ENCODE measurements around the gene SLC25A4.
A peak's percentile ranks its signal among the peaks of the same experiment; 100 is the strongest.
"Not testable (repeated sequence)": the region's sequence is repeated elsewhere in the genome, so short reads cannot be mapped to it uniquely, and the experiment has no call there.

Gene SLC25A4

DNA sequence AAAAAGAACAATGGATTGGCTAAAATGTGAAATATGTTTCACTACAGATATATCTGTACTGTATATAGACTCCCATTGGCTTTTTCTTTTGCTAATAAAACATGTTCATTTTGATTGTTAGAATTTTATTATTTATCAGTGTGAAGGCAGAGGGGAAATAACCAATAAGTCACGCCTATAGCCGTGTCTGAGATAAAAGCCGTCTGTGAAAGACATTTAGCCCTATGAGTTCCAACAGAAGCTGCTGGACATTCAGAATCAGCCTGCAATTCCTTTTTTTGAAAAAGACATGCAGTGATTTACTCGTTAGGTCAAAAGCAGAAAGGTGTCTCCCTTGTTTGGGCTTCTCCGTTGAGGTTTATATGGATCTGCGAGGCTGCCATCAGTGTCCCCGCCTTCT is 24.2 kb upstream of the SLC25A4 start:
- no peak for TF ChIP-seq Cebpa-rat (IDR thresholded peaks at IDR 0.05)
- no peaks in the 10 kb centered on the region for H3K9me3 ChIP-seq (replicated peaks in 1 of 11)
- H3K4me2 ChIP-seq = no peak overlapping the region
- H3K36me3 ChIP-seq = no peaks in the 10 kb centered on the region
- H3K4me3 ChIP-seq = no peak overlapping the region
- H3K27me3 ChIP-seq = peaks cover 0 to 4% (median 0%) of the 10 kb centered on the region in 11 experiments; a peak in 1 of 22 replicates
- H4K20me1 ChIP-seq = no peaks in the 10 kb centered on the region
- H3K9ac ChIP-seq = no peak overlapping the region
- no peak overlapping the region for H3K27ac ChIP-seq
- H3K4me1 ChIP-seq = peaks cover 25 to 43% (median 32%) of the 10 kb centered on the region in 10 experiments

DNA sequence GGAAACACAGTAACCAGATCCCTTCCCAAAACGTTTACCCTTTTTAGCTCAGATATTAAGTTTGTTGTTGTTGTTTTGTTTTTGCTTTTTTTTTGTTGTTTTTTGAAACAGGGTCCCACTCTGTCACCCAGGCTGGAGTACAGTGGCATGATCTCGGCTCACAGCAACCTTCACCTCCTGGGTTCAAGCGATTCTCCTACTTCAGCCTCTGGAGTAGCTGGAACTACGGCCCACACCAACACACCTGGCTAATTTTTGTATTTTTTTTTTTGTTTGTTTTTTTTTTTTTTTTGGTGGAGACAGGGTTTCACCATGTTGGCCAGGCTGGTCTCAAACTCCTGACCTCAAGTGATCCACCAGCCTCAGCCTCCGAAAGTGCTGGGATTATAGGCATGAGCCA is 23.6 kb upstream of the SLC25A4 start:
- Histone ChIP-seq H3K4me2 (peak overlapping the region in 5 of 11 experiments; percentile 4 to 59 (median 34); a peak in 8 of 22 replicates), H3K4me1 (peaks cover 25 to 44% (median 32%) of the 10 kb centered on the region in 10 experiments)
- not testable (repeated sequence) for H3K9me3 ChIP-seq (replicated peaks in 1 of 11); H3K27ac ChIP-seq; H3K9ac ChIP-seq; H3K4me3 ChIP-seq; H3K36me3 ChIP-seq; H4K20me1 ChIP-seq; H3K27me3 ChIP-seq

- Histone ChIP-seq H3K27me3 (peaks cover 0 to 4% (median 0%) of the 10 kb centered on the region in 11 experiments; a peak in 1 of 22 replicates), H3K4me2 (peak overlapping the region in 6 of 11 experiments; percentile 4 to 59 (median 25); a peak in 12 of 22 replicates), H3K27ac (no peak overlapping the region), H3K9me3 (replicated peaks in 1 of 11) (peaks cover 0 to 4% (median 0%) of the 10 kb centered on the region in 11 experiments; a peak in 2 of 22 replicates), H3K4me3 (no peak overlapping the region), H4K20me1 (no peaks in the 10 kb centered on the region), H3K36me3 (no peaks in the 10 kb centered on the region), H3K9ac (no peak overlapping the region), H3K4me1 (peaks cover 25 to 44% (median 32%) of the 10 kb centered on the region in 10 experiments)
- TF ChIP-seq Cebpa-rat (IDR thresholded peaks at IDR 0.05) = no peak
Measured at GRCh38 chr4:185119927-185120630, 23.0 kb upstream of the SLC25A4 start.

DNA sequence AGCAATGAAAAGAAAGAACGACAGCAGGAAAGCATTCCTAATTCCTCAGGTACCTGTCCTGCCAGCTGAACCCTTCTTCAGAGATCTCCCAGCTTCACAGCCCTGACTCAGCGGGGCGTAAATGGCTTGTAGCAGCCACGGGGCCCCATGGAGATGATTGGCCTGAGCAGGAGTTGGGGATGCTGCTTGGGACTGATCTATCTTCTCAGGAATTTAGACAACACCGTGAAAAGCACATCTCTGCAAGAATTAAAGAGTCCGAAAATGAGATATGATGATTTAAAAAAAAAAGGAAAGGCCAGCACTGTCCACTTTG is 22.5 kb upstream of the SLC25A4 start:
- Histone ChIP-seq H3K4me1 (peaks cover 25 to 44% (median 32%) of the 10 kb centered on the region in 10 experiments), H3K4me2 (peak overlapping the region in 4 of 11 experiments; percentile 4 to 59 (median 32); a peak in 7 of 22 replicates), H3K36me3 (no peaks in the 10 kb centered on the region), H3K27ac (no peak overlapping the region), H3K9ac (no peak overlapping the region), H3K9me3 (replicated peaks in 1 of 11) (peaks cover 0 to 9% (median 0%) of the 10 kb centered on the region in 11 experiments; a peak in 7 of 22 replicates), H3K27me3 (peaks cover 0 to 4% (median 0%) of the 10 kb centered on the region in 11 experiments; a peak in 1 of 22 replicates), H4K20me1 (no peaks in the 10 kb centered on the region), H3K4me3 (no peak overlapping the region)
- TF ChIP-seq Cebpa-rat (IDR thresholded peaks at IDR 0.05) = no peak

- H3K36me3 ChIP-seq = peaks cover 0 to 4% (median 0%) of the 10 kb centered on the region in 11 experiments; a peak in 3 of 22 replicates
- no peaks in the 10 kb centered on the region for H4K20me1 ChIP-seq
- no peak overlapping the region for H3K9ac ChIP-seq
- peaks cover 19 to 35% (median 27%) of the 10 kb centered on the region in 10 experiments for H3K4me1 ChIP-seq
- no peak for TF ChIP-seq Cebpa-rat (IDR thresholded peaks at IDR 0.05)
- no peak overlapping the region for H3K27ac ChIP-seq
- H3K4me3 ChIP-seq = no peak overlapping the region; a peak in 1 of 20 replicates
- H3K9me3 ChIP-seq (replicated peaks in 1 of 11) = peaks cover 14 to 30% (median 20%) of the 10 kb centered on the region in 11 experiments
- H3K4me2 ChIP-seq = peak overlapping the region; percentile 36 to 79 (median 61)
- H3K27me3 ChIP-seq = peaks cover 10 to 16% (median 12%) of the 10 kb centered on the region in 11 experiments
Measured at GRCh38 chr4:185122681-185123345, 20.3 kb upstream of the SLC25A4 start.

DNA sequence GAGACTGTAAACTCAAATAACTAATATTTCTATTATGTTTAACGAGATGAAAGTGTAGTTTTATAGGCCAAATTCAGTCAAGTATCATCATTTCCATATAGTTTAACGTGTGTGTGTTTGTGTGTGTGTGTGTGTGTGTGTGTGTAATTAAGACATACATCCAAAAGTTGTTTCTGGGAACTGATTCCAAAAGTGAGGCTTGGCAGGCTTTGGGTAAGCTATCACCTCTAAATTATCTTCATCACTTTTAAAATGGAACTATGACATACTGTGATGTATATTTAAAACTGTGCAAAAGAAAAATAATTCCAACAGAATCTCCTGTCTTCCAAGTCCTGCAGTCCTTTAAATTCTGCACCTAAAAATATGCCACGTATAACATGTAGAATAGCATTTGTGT is 19.1 kb upstream of the SLC25A4 start:
- Histone ChIP-seq H3K9ac (no peak overlapping the region), H3K27ac (no peak overlapping the region), H3K4me3 (no peak overlapping the region), H3K36me3 (peaks cover 0 to 4% (median 0%) of the 10 kb centered on the region in 11 experiments; a peak in 3 of 22 replicates), H3K4me1 (peaks cover 19 to 32% (median 26%) of the 10 kb centered on the region in 10 experiments), H3K9me3 (replicated peaks in 1 of 11) (peaks cover 25 to 42% (median 32%) of the 10 kb centered on the region in 11 experiments), H4K20me1 (no peaks in the 10 kb centered on the region), H3K27me3 (peaks cover 22 to 28% (median 24%) of the 10 kb centered on the region in 11 experiments), H3K4me2 (peak overlapping the region in 3 of 11 experiments; percentile 60 to 74 (median 70); a peak in 7 of 22 replicates)
- no peak for TF ChIP-seq Cebpa-rat (IDR thresholded peaks at IDR 0.05)

- peak overlapping the region in 3 of 11 experiments; percentile 52 to 78 (median 64); a peak in 3 of 22 replicates for H3K4me2 ChIP-seq
- H3K4me1 ChIP-seq = peaks cover 9 to 17% (median 15%) of the 10 kb centered on the region in 10 experiments; a peak in 19 of 20 replicates
- H3K9me3 ChIP-seq (replicated peaks in 1 of 11) = peaks cover 31 to 57% (median 43%) of the 10 kb centered on the region in 11 experiments
- no peak for TF ChIP-seq Cebpa-rat (IDR thresholded peaks at IDR 0.05)
- no peaks in the 10 kb centered on the region for H4K20me1 ChIP-seq
- peak overlapping the region in 6 of 10 experiments; percentile 14 to 55 (median 40); a peak in 9 of 20 replicates for H3K4me3 ChIP-seq
- no peak overlapping the region for H3K9ac ChIP-seq
- H3K36me3 ChIP-seq = peaks cover 0 to 4% (median 0%) of the 10 kb centered on the region in 11 experiments; a peak in 3 of 22 replicates
- peaks cover 25 to 39% (median 32%) of the 10 kb centered on the region in 11 experiments for H3K27me3 ChIP-seq
- no peak overlapping the region for H3K27ac ChIP-seq
Measured at GRCh38 chr4:185127021-185127925, 15.8 kb upstream of the SLC25A4 start.

Measured in BLaER1 treated with 17β-estradiol and CSF1 and Interleukin-3, amounts not matched to agents 10 nM and 100 nM (cell line).